GM12875 (cell line): ENCODE data around the gene CARD10.

Experiments
- H3K4me3 ChIP-seq: one replicate; pipeline ENCODE4 v1.5.1; 2011; ENCODE audit warnings: low read depth, low read length, control low read depth
- CTCF ChIP-seq: IDR thresholded peaks from 2 replicates; pipeline ENCODE4 v1.5.1; 2011; ENCODE audit warnings: low read depth, mild to moderate bottlenecking, control low read depth, inconsistent platforms, low read length, moderate library complexity, borderline replicate concordance; ENCODE audit not compliant: insufficient read depth

Gene CARD10

GRCh38 chr22:37564111-37564711, 45.0 kb upstream of the CARD10 start:
- TF ChIP-seq CTCF = no peak
- H3K4me3 ChIP-seq = no peak overlapping the region

- no peak for TF ChIP-seq CTCF
- H3K4me3 ChIP-seq = no peak overlapping the region
Observed at GRCh38 chr22:37563153-37564081, 44.2 kb upstream of the CARD10 start.

GRCh38 chr22:37562049-37562875, 43.0 kb upstream of the CARD10 start:
- H3K4me3 ChIP-seq = no peak overlapping the region
- TF ChIP-seq CTCF = no peak

- peak; percentile 85 for TF ChIP-seq CTCF
- no peak overlapping the region for H3K4me3 ChIP-seq
Observed at GRCh38 chr22:37561212-37562048, 42.2 kb upstream of the CARD10 start.

GRCh38 chr22:37560608-37561211, 41.5 kb upstream of the CARD10 start:
- no peak for TF ChIP-seq CTCF
- H3K4me3 ChIP-seq = no peak overlapping the region

- TF ChIP-seq CTCF = no peak
- H3K4me3 ChIP-seq = no peak within 1 kb of the TSS
Observed at GRCh38 chr22:37559901-37560607, 40.8 kb upstream of the CARD10 start, which contains the start of gene CDC42EP1. Gene CDC42EP1, plus strand, starts transcription at chr22:37560480. Its CDS starts 5,870 bp downstream, at chr22:37566350.
